ENCODE measurements around the gene MUC5B.

The MUC5B gene

DNA sequence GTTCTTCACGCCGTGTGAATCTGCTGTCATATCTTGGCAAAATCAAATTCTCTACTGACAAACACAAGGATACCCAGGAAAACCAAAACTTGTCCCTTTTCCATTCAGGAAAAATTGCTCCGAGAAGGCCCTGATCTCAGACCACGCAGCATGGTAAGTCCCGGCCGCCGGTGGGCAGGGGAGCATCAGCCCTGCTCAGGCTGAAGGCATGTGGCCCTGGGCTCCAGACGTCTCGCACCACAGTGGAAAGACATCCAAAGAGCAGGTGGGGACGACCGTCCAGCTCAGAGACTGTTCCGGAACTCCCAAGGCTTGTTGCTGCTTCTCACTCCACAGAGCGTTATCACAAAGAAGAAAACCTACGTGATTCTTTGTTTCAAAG is 56.8 kb downstream of the MUC5B start:
- no peak for DNase-seq (ENCODE audit: extremely low read depth, insufficient read length)
- Histone ChIP-seq H3K27me3 (replicated peaks; ENCODE audit: control insufficient read depth, insufficient read depth, low read length) (no peaks in the 10 kb centered on the region), H3K36me3 (ENCODE audit: control insufficient read depth, insufficient read depth, low read length) (peaks cover 12% of the 10 kb centered on the region), H3K4me3 (replicated peaks; ENCODE audit: low read depth, low read length) (no peak overlapping the region)
- TF ChIP-seq, protein P1, sequence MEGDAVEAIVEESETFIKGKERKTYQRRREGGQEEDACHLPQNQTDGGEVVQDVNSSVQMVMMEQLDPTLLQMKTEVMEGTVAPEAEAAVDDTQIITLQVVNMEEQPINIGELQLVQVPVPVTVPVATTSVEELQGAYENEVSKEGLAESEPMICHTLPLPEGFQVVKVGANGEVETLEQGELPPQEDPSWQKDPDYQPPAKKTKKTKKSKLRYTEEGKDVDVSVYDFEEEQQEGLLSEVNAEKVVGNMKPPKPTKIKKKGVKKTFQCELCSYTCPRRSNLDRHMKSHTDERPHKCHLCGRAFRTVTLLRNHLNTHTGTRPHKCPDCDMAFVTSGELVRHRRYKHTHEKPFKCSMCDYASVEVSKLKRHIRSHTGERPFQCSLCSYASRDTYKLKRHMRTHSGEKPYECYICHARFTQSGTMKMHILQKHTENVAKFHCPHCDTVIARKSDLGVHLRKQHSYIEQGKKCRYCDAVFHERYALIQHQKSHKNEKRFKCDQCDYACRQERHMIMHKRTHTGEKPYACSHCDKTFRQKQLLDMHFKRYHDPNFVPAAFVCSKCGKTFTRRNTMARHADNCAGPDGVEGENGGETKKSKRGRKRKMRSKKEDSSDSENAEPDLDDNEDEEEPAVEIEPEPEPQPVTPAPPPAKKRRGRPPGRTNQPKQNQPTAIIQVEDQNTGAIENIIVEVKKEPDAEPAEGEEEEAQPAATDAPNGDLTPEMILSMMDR (IDR thresholded peaks at IDR 0.05; ENCODE audit: insufficient read depth, low read length, poor library complexity, severe bottlenecking) = no peak

DNA sequence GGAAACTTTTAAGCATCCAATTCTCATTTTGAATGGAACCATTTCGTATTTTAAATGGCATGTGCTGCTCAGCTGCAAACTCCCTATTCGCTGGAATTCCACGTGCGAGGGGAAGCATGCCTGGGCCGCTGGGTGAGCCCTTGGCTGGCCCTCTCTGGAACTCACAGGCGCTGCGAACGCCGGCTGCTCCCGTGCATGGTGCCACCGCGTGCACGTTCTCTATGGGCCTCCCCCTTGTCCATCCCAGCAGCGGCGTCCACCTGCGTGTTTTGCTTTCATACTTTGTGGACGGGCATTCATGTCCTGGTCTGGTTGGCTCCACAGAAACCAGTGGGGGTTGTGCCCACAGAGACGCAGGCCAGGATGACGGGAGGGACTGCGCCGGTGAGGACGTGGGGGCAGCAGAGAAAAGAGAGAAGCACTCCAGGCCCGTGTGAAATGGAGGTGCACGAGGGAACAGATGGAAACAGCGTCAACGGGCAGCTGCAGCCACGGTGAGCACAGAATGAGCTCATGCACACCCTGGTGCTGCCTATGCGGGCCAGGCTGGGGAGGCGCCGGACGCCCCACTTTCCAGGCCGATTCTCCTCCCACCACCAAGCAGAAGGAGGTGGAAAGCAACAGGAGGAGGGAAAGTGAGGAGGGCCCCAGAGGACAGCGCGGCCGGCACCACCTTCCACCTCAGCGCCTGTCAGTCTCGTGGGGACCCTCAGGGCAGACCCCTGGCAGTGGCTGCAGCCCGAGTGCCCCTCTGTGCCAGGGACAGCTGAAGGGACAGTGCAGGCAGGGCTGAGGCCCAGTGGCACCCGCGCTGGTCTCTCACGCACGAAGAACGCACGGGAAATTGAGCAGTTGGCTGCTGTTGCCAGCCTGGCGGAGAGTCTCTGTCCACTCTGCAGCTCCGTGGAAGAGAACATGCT is 57.5 kb downstream of the MUC5B start:
- DNase-seq (ENCODE audit: extremely low read depth, insufficient read length) = no peak
- Histone ChIP-seq H3K4me3 (replicated peaks; ENCODE audit: low read depth, low read length) (no peak overlapping the region), H3K36me3 (ENCODE audit: control insufficient read depth, insufficient read depth, low read length) (peaks cover 17% of the 10 kb centered on the region), H3K27me3 (replicated peaks; ENCODE audit: control insufficient read depth, insufficient read depth, low read length) (no peaks in the 10 kb centered on the region)
- TF ChIP-seq, protein P1 (IDR thresholded peaks at IDR 0.05; ENCODE audit: insufficient read depth, low read length, poor library complexity, severe bottlenecking) = no peak

DNA sequence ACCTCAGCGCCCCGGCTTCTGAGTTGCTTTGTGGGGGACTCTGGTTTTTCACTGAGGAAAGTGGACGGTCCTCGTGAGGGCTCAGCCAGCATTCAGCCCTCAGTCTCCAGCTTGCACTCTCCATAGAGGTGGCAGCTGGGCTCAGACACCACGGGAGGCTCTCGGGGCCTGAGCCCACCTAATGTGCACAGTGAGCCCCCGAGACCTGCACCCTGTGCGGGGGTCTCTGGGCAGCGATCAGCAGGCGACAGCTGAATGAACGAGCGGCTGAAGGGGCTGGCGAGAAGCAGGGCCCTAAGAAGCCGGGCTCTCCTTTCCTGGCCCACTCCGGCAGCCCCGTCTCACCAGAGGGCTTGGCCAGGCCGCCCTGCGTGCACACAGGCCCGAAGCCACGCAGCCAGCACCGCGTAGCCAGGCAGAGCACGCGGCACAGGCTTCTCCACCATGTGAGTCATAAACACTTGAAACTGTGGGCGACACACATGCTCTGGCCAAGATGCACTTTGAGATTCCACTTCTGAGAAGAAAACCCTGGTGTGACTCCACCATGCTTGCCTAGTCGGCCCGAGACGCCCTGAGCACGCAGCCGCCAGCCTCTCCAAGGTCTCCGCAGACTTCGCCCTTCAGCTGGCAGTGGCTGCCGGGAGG is 58.6 kb downstream of the MUC5B start:
- no peaks in the 10 kb centered on the region for H3K27me3 ChIP-seq (replicated peaks; ENCODE audit: control insufficient read depth, insufficient read depth, low read length)
- H3K4me3 ChIP-seq (replicated peaks; ENCODE audit: low read depth, low read length) = no peak overlapping the region
- TF ChIP-seq, protein P1 (IDR thresholded peaks at IDR 0.05; ENCODE audit: insufficient read depth, low read length, poor library complexity, severe bottlenecking) = no peak
- peaks cover 18% of the 10 kb centered on the region for H3K36me3 ChIP-seq (ENCODE audit: control insufficient read depth, insufficient read depth, low read length)
- DNase-seq (ENCODE audit: extremely low read depth, insufficient read length) = no peak

DNA sequence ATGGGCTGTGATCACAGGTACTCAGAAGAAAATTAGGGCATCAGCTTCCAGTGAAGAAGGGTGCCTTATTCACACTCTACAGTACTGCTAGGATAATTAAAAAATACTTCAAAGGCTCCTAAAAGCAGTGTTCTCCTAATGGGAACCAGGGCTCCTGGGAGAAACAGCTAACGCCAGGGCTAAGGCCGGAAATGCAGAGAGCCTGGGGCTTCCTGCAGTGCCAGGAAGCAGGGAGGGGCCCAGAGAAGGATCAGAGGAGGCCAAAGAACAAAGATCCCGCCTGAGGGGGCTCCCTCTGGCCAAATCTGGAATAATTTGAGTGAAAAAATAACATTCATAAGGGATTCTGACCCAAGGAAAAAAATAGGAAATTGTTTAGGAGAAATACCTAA is 59.1 kb downstream of the MUC5B start:
- TF ChIP-seq, protein P1 (IDR thresholded peaks at IDR 0.05; ENCODE audit: insufficient read depth, low read length, poor library complexity, severe bottlenecking) = no peak
- H3K36me3 ChIP-seq (ENCODE audit: control insufficient read depth, insufficient read depth, low read length) = peaks cover 15% of the 10 kb centered on the region
- H3K27me3 ChIP-seq (replicated peaks; ENCODE audit: control insufficient read depth, insufficient read depth, low read length) = no peaks in the 10 kb centered on the region
- no peak overlapping the region for H3K4me3 ChIP-seq (replicated peaks; ENCODE audit: low read depth, low read length)
- DNase-seq (ENCODE audit: extremely low read depth, insufficient read length) = no peak

DNA sequence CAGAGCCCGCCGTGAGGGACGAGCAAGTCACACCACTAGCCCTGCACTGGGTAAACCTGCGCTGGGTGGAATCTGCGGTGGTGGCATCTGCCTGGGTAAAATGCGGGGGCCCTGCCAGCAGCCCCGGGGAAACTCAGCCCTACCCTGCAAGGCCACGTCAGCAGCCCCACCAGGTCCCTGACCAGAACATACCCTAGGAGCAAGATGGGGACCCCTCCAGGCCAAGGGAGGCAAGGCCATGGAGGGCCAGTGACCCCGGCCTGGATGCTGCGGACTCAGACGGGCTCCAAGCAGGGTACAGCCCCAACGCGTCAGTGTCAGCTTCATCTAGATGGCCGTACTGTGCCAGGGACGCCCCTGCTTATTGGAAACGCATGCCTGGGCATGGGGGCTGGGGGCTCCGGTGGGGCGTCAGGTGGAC is 60.2 kb downstream of the MUC5B start:
- Histone ChIP-seq H3K27me3 (replicated peaks; ENCODE audit: control insufficient read depth, insufficient read depth, low read length) (no peaks in the 10 kb centered on the region), H3K36me3 (ENCODE audit: control insufficient read depth, insufficient read depth, low read length) (peaks cover 15% of the 10 kb centered on the region), H3K4me3 (replicated peaks; ENCODE audit: low read depth, low read length) (no peak overlapping the region)
- no peak for DNase-seq (ENCODE audit: extremely low read depth, insufficient read length)
- TF ChIP-seq, protein P1 (IDR thresholded peaks at IDR 0.05; ENCODE audit: insufficient read depth, low read length, poor library complexity, severe bottlenecking) = no peak

Data from GM06990 (cell line).